ENCODE measurements around the gene RSPH9. TPM values are rescaled to one million over a fixed set of nuclear protein-coding genes. Genes with fewer than 3 reads are reported as not detected.

Gene RSPH9
- total RNA-seq, 1 donor from 2014 or later = 0.30 TPM

DNA sequence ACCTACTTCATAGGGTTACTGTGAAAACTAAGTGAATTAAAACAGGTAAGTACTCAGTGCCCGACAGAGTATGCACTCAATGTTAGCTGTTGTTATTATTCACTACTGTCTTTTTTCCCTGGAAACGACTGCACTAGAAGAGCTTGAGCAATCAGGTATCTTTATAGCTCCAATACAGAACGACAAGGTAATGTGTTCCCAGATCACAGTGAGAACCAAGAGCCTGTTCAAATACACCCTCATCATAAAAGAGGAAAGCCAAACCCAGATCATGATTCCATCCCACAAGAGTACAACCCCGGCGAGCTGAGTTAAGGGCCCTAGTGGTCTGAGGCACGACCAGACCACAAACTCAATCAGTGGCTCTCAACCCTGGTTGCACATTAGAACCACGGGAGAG is 32.9 kb downstream of the RSPH9 start:
- Mint-ChIP-seq H3K4me1 (ENCODE audit: low read depth, unreplicated experiment) (peaks cover 8% of the 10 kb centered on the region), H3K4me3 (ENCODE audit: unreplicated experiment) (no peak overlapping the region), H3K36me3 (ENCODE audit: low read depth, unreplicated experiment) (peaks cover 33% of the 10 kb centered on the region), H3K9me3 (ENCODE audit: unreplicated experiment) (no peaks in the 10 kb centered on the region), H3K27ac (ENCODE audit: unreplicated experiment) (no peak overlapping the region), H3K27me3 (ENCODE audit: low read depth, unreplicated experiment) (no peaks in the 10 kb centered on the region)
- H3K4me1 ChIP-seq (ENCODE audit: insufficient read depth, low read length) = no peaks in the 10 kb centered on the region
- no peak for FAIRE-seq
- peaks cover 25% of the 10 kb centered on the region for H3K36me3 ChIP-seq (ENCODE audit: insufficient read depth, low read length)
- H3K9me3 ChIP-seq (ENCODE audit: insufficient read depth, low read depth, low read length) = no peaks in the 10 kb centered on the region
- no peak overlapping the region for H3K9ac ChIP-seq (ENCODE audit: low read length)
- no peak for DNase-seq (ENCODE audit: low read depth)
- H3K27ac ChIP-seq (ENCODE audit: low read depth, low read length) = no peak overlapping the region
- H4K20me1 ChIP-seq (ENCODE audit: insufficient read depth, low read length) = peaks cover 53% of the 10 kb centered on the region
- H2AFZ ChIP-seq (ENCODE audit: low read depth, low read length) = no peak overlapping the region
- H3K27me3 ChIP-seq (ENCODE audit: insufficient read depth, low read length) = no peaks in the 10 kb centered on the region
- H3K79me2 ChIP-seq (ENCODE audit: insufficient read depth, low read length) = peaks cover 18% of the 10 kb centered on the region
- no peak overlapping the region for H3K4me3 ChIP-seq (ENCODE audit: insufficient read depth, low read depth, low read length)
- TF ChIP-seq, protein P1, sequence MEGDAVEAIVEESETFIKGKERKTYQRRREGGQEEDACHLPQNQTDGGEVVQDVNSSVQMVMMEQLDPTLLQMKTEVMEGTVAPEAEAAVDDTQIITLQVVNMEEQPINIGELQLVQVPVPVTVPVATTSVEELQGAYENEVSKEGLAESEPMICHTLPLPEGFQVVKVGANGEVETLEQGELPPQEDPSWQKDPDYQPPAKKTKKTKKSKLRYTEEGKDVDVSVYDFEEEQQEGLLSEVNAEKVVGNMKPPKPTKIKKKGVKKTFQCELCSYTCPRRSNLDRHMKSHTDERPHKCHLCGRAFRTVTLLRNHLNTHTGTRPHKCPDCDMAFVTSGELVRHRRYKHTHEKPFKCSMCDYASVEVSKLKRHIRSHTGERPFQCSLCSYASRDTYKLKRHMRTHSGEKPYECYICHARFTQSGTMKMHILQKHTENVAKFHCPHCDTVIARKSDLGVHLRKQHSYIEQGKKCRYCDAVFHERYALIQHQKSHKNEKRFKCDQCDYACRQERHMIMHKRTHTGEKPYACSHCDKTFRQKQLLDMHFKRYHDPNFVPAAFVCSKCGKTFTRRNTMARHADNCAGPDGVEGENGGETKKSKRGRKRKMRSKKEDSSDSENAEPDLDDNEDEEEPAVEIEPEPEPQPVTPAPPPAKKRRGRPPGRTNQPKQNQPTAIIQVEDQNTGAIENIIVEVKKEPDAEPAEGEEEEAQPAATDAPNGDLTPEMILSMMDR (IDR thresholded peaks at IDR 0.05; ENCODE audit: insufficient read depth, low read depth, low read length) = no peak
- TF ChIP-seq EZH2 (IDR thresholded peaks at IDR 0.05; ENCODE audit: insufficient read depth, low read length) = no peak
- no peak overlapping the region for H3K4me2 ChIP-seq (ENCODE audit: low read length)

DNA sequence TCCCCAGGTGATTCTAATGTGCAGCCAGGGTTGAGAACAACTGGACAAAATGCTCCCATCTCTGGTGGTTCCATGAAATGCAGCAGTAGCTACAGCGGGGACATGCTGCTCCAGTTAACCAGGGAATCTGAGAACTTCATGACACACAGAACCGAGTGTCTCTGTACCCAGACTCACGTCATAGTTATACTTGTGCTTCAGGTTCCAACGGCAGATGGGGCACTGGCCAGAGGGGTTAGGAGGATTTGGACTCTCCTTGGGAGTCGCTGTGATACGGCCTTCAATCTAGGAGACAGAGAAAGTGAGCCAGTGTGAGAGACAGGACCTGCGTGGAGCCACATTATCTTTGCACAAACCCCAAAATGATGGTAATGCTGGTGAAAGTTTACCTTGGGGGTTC is 33.5 kb downstream of the RSPH9 start:
- Mint-ChIP-seq H3K9me3 (ENCODE audit: unreplicated experiment) (no peaks in the 10 kb centered on the region), H3K27me3 (ENCODE audit: low read depth, unreplicated experiment) (no peaks in the 10 kb centered on the region), H3K36me3 (ENCODE audit: low read depth, unreplicated experiment) (peaks cover 30% of the 10 kb centered on the region), H3K4me3 (ENCODE audit: unreplicated experiment) (no peak overlapping the region), H3K27ac (ENCODE audit: unreplicated experiment) (no peak overlapping the region), H3K4me1 (ENCODE audit: low read depth, unreplicated experiment) (peaks cover 14% of the 10 kb centered on the region)
- FAIRE-seq (no peak), DNase-seq (ENCODE audit: low read depth) (no peak)
- Histone ChIP-seq H3K27ac (ENCODE audit: low read depth, low read length) (no peak overlapping the region), H2AFZ (ENCODE audit: low read depth, low read length) (no peak overlapping the region), H3K9me3 (ENCODE audit: insufficient read depth, low read depth, low read length) (no peaks in the 10 kb centered on the region), H4K20me1 (ENCODE audit: insufficient read depth, low read length) (peaks cover 59% of the 10 kb centered on the region), H3K79me2 (ENCODE audit: insufficient read depth, low read length) (peaks cover 24% of the 10 kb centered on the region), H3K4me3 (ENCODE audit: insufficient read depth, low read depth, low read length) (no peak overlapping the region), H3K4me2 (ENCODE audit: low read length) (no peak overlapping the region), H3K27me3 (ENCODE audit: insufficient read depth, low read length) (no peaks in the 10 kb centered on the region), H3K36me3 (ENCODE audit: insufficient read depth, low read length) (peaks cover 25% of the 10 kb centered on the region), H3K4me1 (ENCODE audit: insufficient read depth, low read length) (no peaks in the 10 kb centered on the region), H3K9ac (ENCODE audit: low read length) (no peak overlapping the region)
- no peak for TF ChIP-seq EZH2 (IDR thresholded peaks at IDR 0.05; ENCODE audit: insufficient read depth, low read length)
- TF ChIP-seq, protein P1 (IDR thresholded peaks at IDR 0.05; ENCODE audit: insufficient read depth, low read depth, low read length) = no peak

DNA sequence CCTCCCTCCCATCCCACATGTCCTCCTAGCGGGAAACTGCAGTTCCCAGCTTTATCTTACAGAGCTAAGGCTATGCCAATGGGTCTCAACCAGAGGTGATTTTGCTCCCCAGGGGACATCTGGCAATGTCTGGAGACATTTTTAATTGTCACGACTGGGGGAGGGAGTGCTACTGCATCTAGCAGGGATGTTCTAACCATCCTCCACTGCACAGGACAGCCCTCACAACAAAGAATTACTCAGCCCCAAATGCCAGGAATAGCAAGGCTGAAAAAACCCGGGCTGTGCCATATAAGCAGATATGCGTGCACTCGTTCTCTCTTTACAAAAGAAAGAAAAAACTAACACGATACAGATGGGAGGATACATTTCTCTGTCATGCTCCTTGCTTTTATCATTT is 34.2 kb downstream of the RSPH9 start:
- Mint-ChIP-seq H3K27me3 (ENCODE audit: low read depth, unreplicated experiment) (no peaks in the 10 kb centered on the region), H3K4me3 (ENCODE audit: unreplicated experiment) (no peak overlapping the region), H3K36me3 (ENCODE audit: low read depth, unreplicated experiment) (peaks cover 29% of the 10 kb centered on the region), H3K4me1 (ENCODE audit: low read depth, unreplicated experiment) (peaks cover 15% of the 10 kb centered on the region), H3K9me3 (ENCODE audit: unreplicated experiment) (no peaks in the 10 kb centered on the region), H3K27ac (ENCODE audit: unreplicated experiment) (no peak overlapping the region)
- no peak overlapping the region for H3K4me2 ChIP-seq (ENCODE audit: low read length)
- H3K4me3 ChIP-seq (ENCODE audit: insufficient read depth, low read depth, low read length) = no peak overlapping the region
- no peaks in the 10 kb centered on the region for H3K27me3 ChIP-seq (ENCODE audit: insufficient read depth, low read length)
- peaks cover 25% of the 10 kb centered on the region for H3K36me3 ChIP-seq (ENCODE audit: insufficient read depth, low read length)
- no peak overlapping the region for H3K27ac ChIP-seq (ENCODE audit: low read depth, low read length)
- H3K9me3 ChIP-seq (ENCODE audit: insufficient read depth, low read depth, low read length) = no peaks in the 10 kb centered on the region
- peaks cover 31% of the 10 kb centered on the region for H3K79me2 ChIP-seq (ENCODE audit: insufficient read depth, low read length)
- no peak overlapping the region for H3K9ac ChIP-seq (ENCODE audit: low read length)
- DNase-seq (ENCODE audit: low read depth) (no peak), FAIRE-seq (no peak)
- no peak for TF ChIP-seq EZH2 (IDR thresholded peaks at IDR 0.05; ENCODE audit: insufficient read depth, low read length)
- TF ChIP-seq, protein P1 (IDR thresholded peaks at IDR 0.05; ENCODE audit: insufficient read depth, low read depth, low read length) = no peak
- H4K20me1 ChIP-seq (ENCODE audit: insufficient read depth, low read length) = peaks cover 64% of the 10 kb centered on the region
- no peak overlapping the region for H2AFZ ChIP-seq (ENCODE audit: low read depth, low read length)
- H3K4me1 ChIP-seq (ENCODE audit: insufficient read depth, low read length) = no peaks in the 10 kb centered on the region
